OCI-LY3 (cell line): Measurements from ENCODE around the gene ZNF766.
"Not testable (repeated sequence)": the region's sequence is repeated elsewhere in the genome, so short reads cannot be mapped to it uniquely, and the experiment has no call there.

Experiments
- H2AFZ ChIP-seq: fragments of 200-600, 300-600 bp; shearing (Covaris generic); 2 replicates; pipeline ENCODE4 v1.6.0; 2014; ENCODE audit warnings: antibody characterized with exemption, low read depth, low read length
- H3K27ac ChIP-seq: fragments of 200-600, 300-600 bp; sonication (generic); 2 replicates; pipeline ENCODE4 v1.5.1; 2014; ENCODE audit warnings: mild to moderate bottlenecking, low read length, moderate library complexity, mixed read lengths
- H3K27me3 ChIP-seq: fragments of 200-600, 300-600 bp; sonication (generic); 2 replicates; pipeline ENCODE4 v1.6.1; 2014; ENCODE audit warnings: low read depth, low read length, mixed read lengths
- H3K36me3 ChIP-seq: fragments of 200-600, 300-600 bp; sonication (generic); replicated peaks from 2 replicates; pipeline ENCODE3; 2014; ENCODE audit warnings: low read depth, low read length, mixed read lengths
- H3K4me1 ChIP-seq: fragments of 300-600, 200-600 bp; sonication (generic); 2 replicates; pipeline ENCODE4 v1.6.1; 2014; ENCODE audit warnings: low read length, mixed read lengths
- H3K4me2 ChIP-seq: fragments of 200-600, 300-600 bp; sonication (generic); 2 replicates; pipeline ENCODE4 v1.6.1; 2014; ENCODE audit warnings: low read length, mixed read lengths
- H3K4me3 ChIP-seq: fragments of 300-600, 200-600 bp; sonication (generic); 2 replicates; pipeline ENCODE4 v1.5.1; 2014; ENCODE audit warnings: antibody characterized with exemption, mild to moderate bottlenecking, low read length, moderate library complexity
- H3K79me2 ChIP-seq: fragments of 300-600, 200-600 bp; shearing (Covaris generic); 2 replicates; pipeline ENCODE4 v1.6.1; 2014; ENCODE audit warnings: mild to moderate bottlenecking, low read length, mixed read lengths
- H3K9ac ChIP-seq: fragments of 300-600, 200-600 bp; shearing (Covaris generic); 2 replicates; pipeline ENCODE4 v1.6.0; 2014; ENCODE audit warnings: mild to moderate bottlenecking, low read length, moderate library complexity
- H3K9me3 ChIP-seq: fragments of 200-600, 300-600 bp; shearing (Covaris generic); 2 replicates; pipeline ENCODE4 v1.6.1; 2014; ENCODE audit warnings: low read length, mixed read lengths; ENCODE audit not compliant: insufficient read depth
- H4K20me1 ChIP-seq: fragments of 200-600, 300-600 bp; sonication (generic); 2 replicates; pipeline ENCODE4 v1.6.1; 2016; ENCODE audit warnings: low read length, mixed read lengths; ENCODE audit not compliant: insufficient read depth
- CTCF ChIP-seq: fragments of 200-600, 300-600 bp; sonication (generic); IDR thresholded peaks from 2 replicates; pipeline ENCODE4 v1.5.1; 2014; ENCODE audit warnings: antibody characterized with exemption, low read length, low read depth
- EZH2phosphoT487 ChIP-seq: fragments of 200-600 bp; shearing (Covaris generic); IDR thresholded peaks from 2 replicates; pipeline ENCODE4 v1.6.1; 2018; ENCODE audit warnings: antibody characterized with exemption, mixed run types, low read depth

Gene ZNF766

GRCh38 chr19:52258426-52258825 is 11.0 kb upstream of the ZNF766 start:
- H3K4me3 ChIP-seq: no peak overlapping the region
- no peak overlapping the region for H2AFZ ChIP-seq
- H4K20me1 ChIP-seq: no peaks in the 10 kb centered on the region
- H3K79me2 ChIP-seq: no peaks in the 10 kb centered on the region
- no peaks in the 10 kb centered on the region for H3K4me1 ChIP-seq
- no peak overlapping the region for H3K4me2 ChIP-seq
- H3K27me3 ChIP-seq: no peaks in the 10 kb centered on the region
- no peak overlapping the region for H3K9ac ChIP-seq
- no peaks in the 10 kb centered on the region for H3K36me3 ChIP-seq
- TF ChIP-seq CTCF (no peak), EZH2phosphoT487 (no peak)
- H3K27ac ChIP-seq: no peak overlapping the region
- H3K9me3 ChIP-seq: 0 out of 2 replicates have a peak, but pooled peaks cover 8% of the 10 kb centered on the region

GRCh38 chr19:52265556-52265955 is 3.8 kb upstream of the ZNF766 start:
- not testable (repeated sequence) for H4K20me1 ChIP-seq, H3K36me3 ChIP-seq, H3K4me2 ChIP-seq, H2AFZ ChIP-seq, H3K27me3 ChIP-seq, H3K4me3 ChIP-seq, H3K4me1 ChIP-seq, H3K9ac ChIP-seq, H3K27ac ChIP-seq, H3K9me3 ChIP-seq
- H3K79me2 ChIP-seq: peaks cover 12% of the 10 kb centered on the region

- peaks cover 59% of the 10 kb centered on the region for H3K79me2 ChIP-seq
- H4K20me1 ChIP-seq: peaks cover 9% of the 10 kb centered on the region
- H3K4me1 ChIP-seq: peaks cover 10% of the 10 kb centered on the region
- peak overlapping the region; percentile 76 for H3K27ac ChIP-seq
- no peak for TF ChIP-seq CTCF
- TF ChIP-seq EZH2phosphoT487: no peak
- H3K9me3 ChIP-seq: peaks cover 16% of the 10 kb centered on the region; the same call in 1 of the 2 replicates
- H3K9ac ChIP-seq: peak overlapping the region; percentile 98
- H2AFZ ChIP-seq: peak overlapping the region; percentile 61; the same call in 1 of the 2 replicates
- peak overlapping the region; percentile 93 for H3K4me3 ChIP-seq
- H3K4me2 ChIP-seq: peak overlapping the region; percentile 81
- no peaks in the 10 kb centered on the region for H3K27me3 ChIP-seq
- peaks cover 42% of the 10 kb centered on the region for H3K36me3 ChIP-seq
Observed at GRCh38 chr19:52270266-52270885, 989 bp downstream of the ZNF766 start.

GRCh38 chr19:52273301-52273700 is 3.9 kb downstream of the ZNF766 start:
- peaks cover 88% of the 10 kb centered on the region for H3K79me2 ChIP-seq
- TF ChIP-seq EZH2phosphoT487: no peak
- TF ChIP-seq CTCF: no peak
- H3K36me3 ChIP-seq: peaks cover 68% of the 10 kb centered on the region

More at GRCh38 chr19:52273301-52273700, 3.9 kb downstream of the ZNF766 start:
- H3K9ac ChIP-seq: no peak overlapping the region
- H3K27ac ChIP-seq: no peak overlapping the region
- H3K4me1 ChIP-seq: peaks cover 10% of the 10 kb centered on the region
- no peaks in the 10 kb centered on the region for H3K27me3 ChIP-seq
- peaks cover 19% of the 10 kb centered on the region; the same call in 1 of the 2 replicates for H3K9me3 ChIP-seq
- H3K4me3 ChIP-seq: no peak overlapping the region
- H2AFZ ChIP-seq: no peak overlapping the region
- H4K20me1 ChIP-seq: peaks cover 31% of the 10 kb centered on the region
- H3K4me2 ChIP-seq: no peak overlapping the region
